Measurements from ENCODE around the gene TMEM156.

The TMEM156 gene

GRCh38 chr4:39056023-39056422 is 23.8 kb upstream of the TMEM156 start (continued):
- TF ChIP-seq, protein P1, sequence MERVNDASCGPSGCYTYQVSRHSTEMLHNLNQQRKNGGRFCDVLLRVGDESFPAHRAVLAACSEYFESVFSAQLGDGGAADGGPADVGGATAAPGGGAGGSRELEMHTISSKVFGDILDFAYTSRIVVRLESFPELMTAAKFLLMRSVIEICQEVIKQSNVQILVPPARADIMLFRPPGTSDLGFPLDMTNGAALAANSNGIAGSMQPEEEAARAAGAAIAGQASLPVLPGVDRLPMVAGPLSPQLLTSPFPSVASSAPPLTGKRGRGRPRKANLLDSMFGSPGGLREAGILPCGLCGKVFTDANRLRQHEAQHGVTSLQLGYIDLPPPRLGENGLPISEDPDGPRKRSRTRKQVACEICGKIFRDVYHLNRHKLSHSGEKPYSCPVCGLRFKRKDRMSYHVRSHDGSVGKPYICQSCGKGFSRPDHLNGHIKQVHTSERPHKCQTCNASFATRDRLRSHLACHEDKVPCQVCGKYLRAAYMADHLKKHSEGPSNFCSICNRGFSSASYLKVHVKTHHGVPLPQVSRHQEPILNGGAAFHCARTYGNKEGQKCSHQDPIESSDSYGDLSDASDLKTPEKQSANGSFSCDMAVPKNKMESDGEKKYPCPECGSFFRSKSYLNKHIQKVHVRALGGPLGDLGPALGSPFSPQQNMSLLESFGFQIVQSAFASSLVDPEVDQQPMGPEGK (tag by site-specific recombination; IDR thresholded peaks at IDR 0.05), result no peak
- no peak for TF ChIP-seq ELK4 (IDR thresholded peaks at IDR 0.05; ENCODE audit: borderline replicate concordance, low read depth, low read length)

DNA sequence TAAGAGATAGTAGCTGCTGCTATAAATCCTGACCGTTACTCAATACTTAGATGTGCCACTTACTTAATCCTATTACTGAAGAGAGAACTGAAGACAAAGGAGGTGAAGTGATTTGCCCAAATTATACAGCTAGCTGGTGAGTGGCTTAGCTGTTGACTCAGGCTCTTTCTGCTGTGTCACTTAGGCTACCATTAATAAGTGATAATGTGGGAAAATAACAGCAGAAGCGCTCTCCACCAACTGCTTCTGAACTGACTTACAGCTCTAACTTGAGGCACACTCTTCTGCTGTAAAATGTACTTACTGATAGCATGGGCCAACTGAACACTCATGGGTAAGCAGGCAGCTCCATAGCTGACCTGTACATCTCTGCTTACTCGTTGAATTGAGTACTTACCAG is 22.3 kb upstream of the TMEM156 start:
- Histone ChIP-seq H3K4me3 (ENCODE audit: low read depth, low read length) (no peak overlapping the region), H3K9me3 (ENCODE audit: control insufficient read depth, insufficient read depth, low read depth, low read length) (no peaks in the 10 kb centered on the region), H3K36me3 (ENCODE audit: control insufficient read depth in 2 of 2, insufficient read depth in 1 of 2, low read length in 2 of 2) (no peaks in the 10 kb centered on the region), H3K27ac (ENCODE audit: extremely low read depth, low read depth, low read length) (no peak overlapping the region), H3K4me1 (ENCODE audit: control insufficient read depth, insufficient read depth, low read length) (no peaks in the 10 kb centered on the region)
- no peak for TF ChIP-seq ZNF623 (tag by site-specific recombination; IDR thresholded peaks at IDR 0.05)
- ChIA-PET POLR2A (no interaction called here), CTCF (no interaction called here)

DNA sequence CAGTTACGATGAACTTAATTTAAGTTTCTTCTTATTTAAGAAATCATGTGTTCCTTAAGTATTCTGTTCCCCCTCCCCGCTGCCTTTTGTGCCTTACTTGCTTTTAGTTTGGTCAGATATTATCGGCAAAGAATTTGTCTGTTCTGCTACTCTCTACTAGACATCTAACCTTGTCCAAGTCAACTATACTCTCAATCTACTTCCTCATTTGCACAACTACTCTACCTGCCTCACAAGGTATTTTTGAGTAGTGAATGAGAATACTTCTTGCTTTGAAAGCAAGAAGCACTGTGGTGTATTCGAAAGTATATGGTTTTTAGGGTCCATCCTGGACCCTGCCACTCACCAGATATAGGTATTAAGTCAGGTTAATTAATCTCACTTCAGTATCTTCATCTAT is 21.8 kb upstream of the TMEM156 start:
- Histone ChIP-seq H3K27ac (ENCODE audit: extremely low read depth, low read depth, low read length) (no peak overlapping the region), H3K36me3 (ENCODE audit: control insufficient read depth in 2 of 2, insufficient read depth in 1 of 2, low read length in 2 of 2) (no peaks in the 10 kb centered on the region), H3K9me3 (ENCODE audit: control insufficient read depth, insufficient read depth, low read depth, low read length) (no peaks in the 10 kb centered on the region), H3K4me1 (ENCODE audit: control insufficient read depth, insufficient read depth, low read length) (no peaks in the 10 kb centered on the region), H3K4me3 (ENCODE audit: low read depth, low read length) (no peak overlapping the region)
- no peak for TF ChIP-seq ZNF311 (tag by site-specific recombination; IDR thresholded peaks at IDR 0.05; ENCODE audit: borderline replicate concordance)
- TF ChIP-seq ZNF510 (tag by site-specific recombination; IDR thresholded peaks at IDR 0.05; ENCODE audit: insufficient replicate concordance), result no peak
- TF ChIP-seq ZNF768 (tag by site-specific recombination; IDR thresholded peaks at IDR 0.05), result no peak
- no peak for TF ChIP-seq ZNF24 (tag by site-specific recombination; IDR thresholded peaks at IDR 0.05)
- TF ChIP-seq, protein P2, sequence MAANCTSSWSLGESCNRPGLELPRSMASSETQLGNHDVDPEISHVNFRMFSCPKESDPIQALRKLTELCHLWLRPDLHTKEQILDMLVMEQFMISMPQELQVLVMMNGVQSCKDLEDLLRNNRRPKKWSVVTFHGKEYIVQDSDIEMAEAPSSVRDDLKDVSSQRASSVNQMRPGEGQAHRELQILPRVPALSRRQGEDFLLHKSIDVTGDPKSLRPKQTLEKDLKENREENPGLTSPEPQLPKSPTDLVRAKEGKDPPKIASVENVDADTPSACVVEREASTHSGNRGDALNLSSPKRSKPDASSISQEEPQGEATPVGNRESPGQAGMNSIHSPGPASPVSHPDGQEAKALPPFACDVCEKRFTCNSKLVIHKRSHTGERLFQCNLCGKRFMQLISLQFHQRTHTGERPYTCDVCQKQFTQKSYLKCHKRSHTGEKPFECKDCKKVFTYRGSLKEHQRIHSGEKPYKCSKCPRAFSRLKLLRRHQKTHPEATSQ (tag by site-specific recombination; IDR thresholded peaks at IDR 0.05), result no peak
- TF ChIP-seq, protein P1 (tag by site-specific recombination; IDR thresholded peaks at IDR 0.05), result no peak
- no peak for TF ChIP-seq ZNF501 (tag by site-specific recombination; IDR thresholded peaks at IDR 0.05)
- TF ChIP-seq ZNF341 (tag by site-specific recombination; IDR thresholded peaks at IDR 0.05; ENCODE audit: low read depth), result no peak
- TF ChIP-seq, protein P3, sequence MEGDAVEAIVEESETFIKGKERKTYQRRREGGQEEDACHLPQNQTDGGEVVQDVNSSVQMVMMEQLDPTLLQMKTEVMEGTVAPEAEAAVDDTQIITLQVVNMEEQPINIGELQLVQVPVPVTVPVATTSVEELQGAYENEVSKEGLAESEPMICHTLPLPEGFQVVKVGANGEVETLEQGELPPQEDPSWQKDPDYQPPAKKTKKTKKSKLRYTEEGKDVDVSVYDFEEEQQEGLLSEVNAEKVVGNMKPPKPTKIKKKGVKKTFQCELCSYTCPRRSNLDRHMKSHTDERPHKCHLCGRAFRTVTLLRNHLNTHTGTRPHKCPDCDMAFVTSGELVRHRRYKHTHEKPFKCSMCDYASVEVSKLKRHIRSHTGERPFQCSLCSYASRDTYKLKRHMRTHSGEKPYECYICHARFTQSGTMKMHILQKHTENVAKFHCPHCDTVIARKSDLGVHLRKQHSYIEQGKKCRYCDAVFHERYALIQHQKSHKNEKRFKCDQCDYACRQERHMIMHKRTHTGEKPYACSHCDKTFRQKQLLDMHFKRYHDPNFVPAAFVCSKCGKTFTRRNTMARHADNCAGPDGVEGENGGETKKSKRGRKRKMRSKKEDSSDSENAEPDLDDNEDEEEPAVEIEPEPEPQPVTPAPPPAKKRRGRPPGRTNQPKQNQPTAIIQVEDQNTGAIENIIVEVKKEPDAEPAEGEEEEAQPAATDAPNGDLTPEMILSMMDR (tag by site-specific recombination; IDR thresholded peaks at IDR 0.05), result no peak
- no peak for TF ChIP-seq EGR2 (tag by site-specific recombination; IDR thresholded peaks at IDR 0.05; ENCODE audit: low read depth)
- no peak for TF ChIP-seq ZFP3 (tag by site-specific recombination; IDR thresholded peaks at IDR 0.05; ENCODE audit: low read depth)
- no peak for TF ChIP-seq GLIS1 (tag by site-specific recombination; IDR thresholded peaks at IDR 0.05)
- TF ChIP-seq, protein P4, sequence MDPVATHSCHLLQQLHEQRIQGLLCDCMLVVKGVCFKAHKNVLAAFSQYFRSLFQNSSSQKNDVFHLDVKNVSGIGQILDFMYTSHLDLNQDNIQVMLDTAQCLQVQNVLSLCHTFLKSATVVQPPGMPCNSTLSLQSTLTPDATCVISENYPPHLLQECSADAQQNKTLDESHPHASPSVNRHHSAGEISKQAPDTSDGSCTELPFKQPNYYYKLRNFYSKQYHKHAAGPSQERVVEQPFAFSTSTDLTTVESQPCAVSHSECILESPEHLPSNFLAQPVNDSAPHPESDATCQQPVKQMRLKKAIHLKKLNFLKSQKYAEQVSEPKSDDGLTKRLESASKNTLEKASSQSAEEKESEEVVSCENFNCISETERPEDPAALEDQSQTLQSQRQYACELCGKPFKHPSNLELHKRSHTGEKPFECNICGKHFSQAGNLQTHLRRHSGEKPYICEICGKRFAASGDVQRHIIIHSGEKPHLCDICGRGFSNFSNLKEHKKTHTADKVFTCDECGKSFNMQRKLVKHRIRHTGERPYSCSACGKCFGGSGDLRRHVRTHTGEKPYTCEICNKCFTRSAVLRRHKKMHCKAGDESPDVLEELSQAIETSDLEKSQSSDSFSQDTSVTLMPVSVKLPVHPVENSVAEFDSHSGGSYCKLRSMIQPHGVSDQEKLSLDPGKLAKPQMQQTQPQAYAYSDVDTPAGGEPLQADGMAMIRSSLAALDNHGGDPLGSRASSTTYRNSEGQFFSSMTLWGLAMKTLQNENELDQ (tag by site-specific recombination; IDR thresholded peaks at IDR 0.05; ENCODE audit: low read depth), result no peak
- no peak for TF ChIP-seq GLI2 (tag by site-specific recombination; IDR thresholded peaks at IDR 0.05; ENCODE audit: borderline replicate concordance, low read depth)
- TF ChIP-seq YY2 (tag by site-specific recombination; IDR thresholded peaks at IDR 0.05), result no peak
- POLR2A ChIA-PET, result no interaction called here
- CTCF ChIA-PET, result no interaction called here
